GM21528 (cell line): ENCODE measurements around the gene LRRC36.
A peak's percentile ranks its signal among the peaks of the same experiment; 100 is the strongest.

Experiments
- ATAC-seq: cut with Tn5 transposase; IDR thresholded peaks from one replicate; pipeline ENCODE4 v1.9.1; 2021; ENCODE audit warnings: mild to moderate bottlenecking, moderate library complexity; ENCODE audit not compliant: unreplicated experiment, low FRiP score

LRRC36 gene

DNA sequence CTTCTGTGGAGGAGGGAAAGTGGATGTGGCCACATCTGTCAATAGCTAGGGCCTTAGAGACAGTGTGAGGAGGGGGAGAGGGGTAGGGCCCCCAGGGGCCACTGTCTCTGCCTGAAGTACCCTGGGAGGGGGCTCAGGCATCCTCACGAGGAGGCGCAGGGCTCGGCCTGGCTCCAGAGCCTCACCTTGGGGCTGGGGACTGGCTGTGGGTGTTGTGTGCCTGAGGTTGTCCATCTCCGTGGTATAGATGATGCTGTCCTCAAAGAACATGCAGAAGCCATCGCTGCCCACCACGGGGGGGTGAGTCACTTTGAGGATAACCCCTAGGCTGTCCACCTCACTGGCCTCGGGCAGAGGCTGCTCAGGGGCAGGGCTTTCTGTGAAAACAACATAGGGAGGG is 35.2 kb upstream of the LRRC36 start:
- ATAC-seq, result no peak

DNA sequence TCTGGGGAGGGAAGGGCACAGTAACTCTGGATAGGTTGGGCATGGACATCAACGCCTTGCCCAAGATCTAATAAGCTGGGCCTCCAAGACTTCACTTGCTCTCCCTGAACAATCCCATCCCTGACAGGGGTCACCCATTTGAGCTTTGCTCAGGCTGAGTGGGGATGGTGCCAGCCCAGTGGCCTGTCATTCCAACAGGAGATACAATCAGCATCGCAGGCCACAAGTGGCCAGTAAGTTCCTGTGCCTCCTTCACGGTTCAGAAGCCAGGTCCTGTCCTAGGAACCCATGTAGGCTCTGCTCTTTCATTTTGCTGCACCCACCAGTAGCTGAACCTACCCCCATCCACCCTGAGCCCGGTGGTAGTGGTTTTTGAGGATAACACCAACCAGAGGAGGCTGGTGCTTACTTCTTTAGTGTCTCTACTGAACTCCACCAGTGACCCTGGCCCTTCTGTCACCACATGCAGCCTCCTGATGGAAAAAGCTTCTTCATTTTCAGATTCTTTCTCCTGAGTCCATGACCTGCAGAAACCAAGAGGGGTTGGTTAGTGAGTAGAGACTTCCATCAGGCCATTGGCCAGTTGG is 32.4 kb upstream of the LRRC36 start:
- ATAC-seq, result no peak

GRCh38 chr16:67294938-67295361 is 31.7 kb upstream of the LRRC36 start:
- ATAC-seq, result no peak

- no peak for ATAC-seq
Observed at GRCh38 chr16:67296420-67296819, 30.2 kb upstream of the LRRC36 start.

DNA sequence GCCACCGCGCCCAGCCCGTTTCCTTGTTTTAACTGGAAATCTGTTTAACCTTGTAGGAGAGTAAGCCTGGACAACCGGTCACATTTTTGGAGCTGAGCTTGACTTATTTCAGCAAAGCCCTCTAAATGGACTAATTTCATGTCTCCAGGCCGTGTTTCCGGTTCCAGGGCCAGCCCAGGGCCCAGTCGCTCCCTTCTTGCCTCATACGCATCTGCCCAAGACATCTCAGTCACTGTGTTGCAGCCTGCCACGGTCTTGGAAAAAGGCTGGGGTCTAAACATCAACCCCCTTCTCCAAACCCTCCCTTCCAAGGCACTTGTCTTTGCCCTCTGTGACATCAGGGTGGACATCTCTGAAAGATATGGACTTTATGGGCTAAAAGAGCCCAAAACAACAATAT is 28.3 kb upstream of the LRRC36 start:
- no peak for ATAC-seq

GRCh38 chr16:67299269-67299668 is 27.3 kb upstream of the LRRC36 start:
- ATAC-seq, result no peak

DNA sequence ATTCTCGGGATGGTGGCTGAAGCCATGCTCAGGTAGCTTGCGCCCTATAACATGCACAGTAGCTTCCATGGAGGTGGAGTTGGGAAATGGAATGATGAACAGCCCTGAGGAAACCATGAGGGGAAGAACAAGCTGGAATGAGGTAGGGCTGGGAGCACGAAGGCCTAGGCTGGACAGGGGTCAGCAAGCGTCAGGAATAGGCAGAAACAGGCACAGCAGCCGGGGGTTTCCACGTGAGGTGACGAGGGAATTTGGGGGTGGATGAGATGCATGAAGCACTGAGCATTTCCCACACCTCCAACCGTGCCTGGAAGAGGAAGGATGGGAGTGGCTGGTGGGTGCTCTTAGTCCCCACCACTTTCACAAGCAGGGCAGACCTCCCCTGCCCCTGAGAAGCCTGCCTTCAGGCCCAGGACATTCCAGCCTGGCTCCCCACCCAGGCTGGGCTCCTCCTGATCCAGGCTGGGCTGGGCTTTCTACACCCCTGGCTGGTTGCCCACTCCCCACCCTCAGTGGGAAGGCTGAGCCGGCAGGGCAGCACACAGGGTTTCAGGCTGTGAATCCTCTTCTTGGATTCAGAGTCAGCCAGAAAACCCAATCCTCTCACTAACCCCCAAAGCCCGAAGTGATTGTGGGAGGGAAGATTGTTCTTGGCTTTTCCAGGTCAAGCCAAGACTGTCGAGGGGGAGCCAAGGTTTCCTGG is 25.4 kb upstream of the LRRC36 start:
- ATAC-seq, result no peak

- ATAC-seq, result no peak
Observed at GRCh38 chr16:67302076-67302475, 24.5 kb upstream of the LRRC36 start.

GRCh38 chr16:67302970-67303369 is 23.6 kb upstream of the LRRC36 start:
- no peak for ATAC-seq

GRCh38 chr16:67304020-67304419 is 22.6 kb upstream of the LRRC36 start:
- ATAC-seq, result no peak

DNA sequence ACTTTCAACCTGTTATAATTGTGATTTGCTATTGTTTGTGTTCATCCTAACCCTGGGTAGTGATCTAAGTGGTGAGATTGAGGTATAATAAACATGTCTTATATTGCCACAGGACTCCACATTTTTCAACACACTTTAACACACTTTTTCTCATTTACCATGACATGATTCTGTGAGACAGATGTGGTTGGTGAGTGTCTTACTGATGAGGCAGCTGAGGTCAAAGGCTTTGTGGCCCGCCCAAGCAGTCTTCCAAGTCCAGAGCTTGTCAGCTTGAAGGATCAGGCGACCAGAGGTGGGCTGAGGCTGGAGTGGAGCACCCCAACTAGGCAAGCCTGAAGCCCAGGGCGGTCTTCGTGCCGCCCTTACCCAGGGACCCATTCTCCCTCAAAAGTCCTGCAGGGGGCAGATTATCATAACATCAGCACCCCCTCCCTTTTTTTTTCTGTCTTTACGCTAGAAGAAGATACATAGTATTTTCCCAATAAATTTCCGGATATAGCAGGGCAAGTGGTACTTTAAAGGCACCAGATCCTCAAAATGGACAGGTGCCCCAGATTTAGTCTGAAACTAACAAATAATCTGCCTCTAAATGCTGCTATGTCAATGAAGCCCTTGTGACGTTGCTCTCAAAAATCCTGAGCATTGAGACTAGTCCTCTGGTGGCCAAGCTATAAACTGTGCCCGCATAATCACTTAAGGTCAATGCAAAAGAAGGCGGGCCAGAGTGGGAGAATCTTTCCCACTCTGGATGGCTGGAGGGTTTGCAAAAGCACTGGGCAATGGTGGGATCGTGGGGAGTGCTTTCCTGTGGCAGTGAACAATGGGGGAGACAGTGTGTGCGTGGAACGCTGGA is 21.2 kb upstream of the LRRC36 start:
- ATAC-seq, result no peak

- ATAC-seq, result no peak
Observed at GRCh38 chr16:67310561-67310960, 16.1 kb upstream of the LRRC36 start.

- peak; percentile 59 for ATAC-seq
Observed at GRCh38 chr16:67311607-67312488, 14.8 kb upstream of the LRRC36 start.

- no peak for ATAC-seq
Observed at GRCh38 chr16:67312719-67313118, 13.9 kb upstream of the LRRC36 start.

GRCh38 chr16:67317853-67318252 is 8.8 kb upstream of the LRRC36 start:
- ATAC-seq, result no peak

DNA sequence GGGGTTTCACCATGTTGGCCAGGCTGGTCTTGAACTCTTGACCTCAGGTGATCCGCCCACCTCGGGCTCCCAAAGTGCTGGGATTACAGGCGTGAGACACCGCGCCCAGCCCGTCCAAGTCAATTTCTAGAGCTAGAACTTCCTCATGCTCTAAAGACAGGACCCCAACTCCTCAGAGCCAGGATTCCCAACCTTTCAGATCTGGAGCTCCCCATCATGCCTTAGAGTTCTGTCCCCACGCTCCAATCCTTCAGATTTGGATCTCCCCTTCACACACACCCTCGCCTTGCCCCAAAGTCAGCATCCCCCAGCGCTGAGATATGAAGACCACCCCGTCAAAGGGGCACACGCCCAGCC is 522 bp upstream of the LRRC36 start:
- ATAC-seq, result no peak

- ATAC-seq, result no peak
Observed at GRCh38 chr16:67327743-67328142, 1.1 kb downstream of the LRRC36 start.

DNA sequence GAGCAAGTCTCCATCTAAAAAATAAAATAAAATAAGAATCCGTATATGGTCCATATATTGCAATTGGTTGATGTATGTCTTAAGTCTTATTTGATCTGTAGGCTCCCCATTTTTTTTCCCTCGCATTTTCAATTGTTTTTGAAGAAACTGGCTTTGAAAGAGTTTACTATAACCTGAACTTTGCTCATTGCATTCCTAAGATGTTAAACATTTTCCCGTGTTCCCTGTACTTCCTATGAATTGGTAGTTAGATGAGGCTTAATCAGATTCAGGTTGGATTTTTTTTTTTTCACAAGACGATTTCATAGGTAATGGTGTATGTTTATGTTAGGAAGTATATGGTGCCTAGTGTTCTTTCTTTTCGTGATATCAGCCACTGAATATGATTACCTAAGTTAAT is 3.3 kb downstream of the LRRC36 start:
- ATAC-seq, result no peak

DNA sequence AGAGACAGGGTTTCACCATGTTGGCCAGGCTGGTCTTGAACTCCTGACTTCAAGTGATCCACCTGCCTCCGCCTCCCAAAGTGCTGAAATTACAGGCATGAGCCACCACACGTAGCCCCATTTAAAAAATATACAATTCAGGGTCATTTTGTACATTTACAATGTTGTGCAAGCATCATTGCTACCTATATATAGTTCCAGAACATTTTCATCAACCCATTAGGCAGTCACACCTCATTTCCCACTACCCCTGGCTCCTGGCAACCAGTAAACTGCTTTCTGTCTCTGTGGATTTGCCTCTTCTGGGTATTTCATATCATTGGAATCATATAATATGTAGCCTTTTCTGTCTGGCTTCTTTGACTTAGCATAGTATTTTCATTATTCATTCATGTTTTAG is 6.7 kb downstream of the LRRC36 start:
- ATAC-seq, result no peak

- no peak for ATAC-seq
Observed at GRCh38 chr16:67336116-67336515, 9.5 kb downstream of the LRRC36 start.

GRCh38 chr16:67336648-67337047 is 10.0 kb downstream of the LRRC36 start:
- no peak for ATAC-seq
